ENCODE measurements around the gene CHRNB4.

The CHRNB4 gene

DNA sequence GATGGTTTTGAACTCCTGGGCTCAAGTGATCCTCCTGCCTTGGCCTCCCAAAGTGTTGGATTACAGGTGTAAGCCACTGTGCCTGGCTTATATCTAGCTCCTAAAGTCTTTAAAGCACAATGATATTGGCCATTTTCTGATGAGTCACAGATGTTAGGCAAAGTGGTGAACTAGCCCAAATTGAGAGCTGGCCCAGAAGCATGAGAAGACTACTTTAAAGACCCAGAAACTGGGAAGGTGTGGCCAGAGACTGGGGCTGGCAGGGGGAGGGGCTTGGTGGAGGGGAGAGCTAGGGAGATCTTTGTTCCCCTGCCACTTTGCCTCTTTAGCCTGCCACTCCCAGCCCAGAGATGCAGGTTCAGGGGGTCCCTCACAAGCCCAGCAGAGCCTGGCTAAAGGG, 41.8 kb downstream of the CHRNB4 start:
- no peak overlapping the region for H3K4ac ChIP-seq (ENCODE audit: low read depth in 1 of 2, low read length in 2 of 2)
- H2AFZ ChIP-seq (ENCODE audit: low read depth, low read length): no peak overlapping the region
- H2BK5ac ChIP-seq (ENCODE audit: low read depth, low read length, poor library complexity, severe bottlenecking): no peak overlapping the region
- DNase-seq: no peak
- H3K9me3 ChIP-seq (ENCODE audit: control insufficient read depth, low read length): no peaks in the 10 kb centered on the region
- peaks cover 0 to 12% of the 10 kb centered on the region in 2 experiments for H3K27me3 ChIP-seq (ENCODE audit: control insufficient read depth in 1 of 2, insufficient read depth in 1 of 2, low read length in 2 of 2)
- no peak overlapping the region for H4K91ac ChIP-seq (ENCODE audit: low read length)
- H3K36me3 ChIP-seq (ENCODE audit: control insufficient read depth in 1 of 2, insufficient read depth in 2 of 2, low read depth in 1 of 2, low read length in 2 of 2): no peaks in the 10 kb centered on the region
- no peak overlapping the region for H3K4me3 ChIP-seq (ENCODE audit: insufficient read depth in 1 of 2, low read depth in 1 of 2, low read length in 2 of 2)
- no peak overlapping the region for H2BK120ac ChIP-seq (ENCODE audit: low read depth, low read length)
- no peak overlapping the region for H3K14ac ChIP-seq (ENCODE audit: low read length in 2 of 2)
- no peak overlapping the region for H2BK12ac ChIP-seq (ENCODE audit: low read length in 2 of 2)
- H3K18ac ChIP-seq (ENCODE audit: low read depth in 1 of 2, low read length in 2 of 2): no peak overlapping the region
- H2BK15ac ChIP-seq (ENCODE audit: low read depth, poor library complexity, severe bottlenecking): no peak overlapping the region
- H4K8ac ChIP-seq (ENCODE audit: low read length): no peak overlapping the region
- H3K4me1 ChIP-seq (ENCODE audit: control insufficient read depth, insufficient read depth, low read depth, low read length): no peaks in the 10 kb centered on the region
- no peak overlapping the region for H3K9ac ChIP-seq (ENCODE audit: low read length)
- no peak overlapping the region for H3K27ac ChIP-seq (ENCODE audit: low read length, poor library complexity, severe bottlenecking)
- no peaks in the 10 kb centered on the region for H3K79me1 ChIP-seq (replicated peaks; ENCODE audit: low read length, poor library complexity, severe bottlenecking)
- H3K23ac ChIP-seq (ENCODE audit: low read length in 2 of 2): no peak overlapping the region
- H2AK5ac ChIP-seq (ENCODE audit: low read length, severe bottlenecking): no peak overlapping the region
- no peak overlapping the region for H3K4me2 ChIP-seq (ENCODE audit: low read length, poor library complexity, severe bottlenecking)

DNA sequence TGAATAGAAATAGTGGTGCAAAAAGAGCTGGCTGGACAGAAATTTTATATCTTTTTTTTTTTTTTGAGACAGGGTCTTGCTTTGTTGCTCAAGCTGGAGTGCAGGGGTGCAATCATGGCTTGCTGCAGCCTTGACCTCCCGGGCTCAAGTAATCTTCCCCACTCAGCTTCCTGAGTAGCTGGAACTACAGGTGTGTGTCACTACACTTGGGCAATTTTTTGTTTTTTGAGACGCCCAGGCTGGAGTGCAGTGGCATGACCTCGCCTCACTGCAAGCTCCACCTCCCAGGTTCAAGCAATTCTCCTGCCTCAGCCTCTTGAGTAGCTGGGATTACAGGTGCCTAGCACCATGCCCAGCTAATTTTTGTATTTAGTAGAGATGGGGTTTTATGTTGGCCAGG, 42.7 kb downstream of the CHRNB4 start:
- no peak overlapping the region for H2AK5ac ChIP-seq (ENCODE audit: low read length, severe bottlenecking)
- no peak overlapping the region for H4K91ac ChIP-seq (ENCODE audit: low read length)
- H3K4ac ChIP-seq (ENCODE audit: low read depth in 1 of 2, low read length in 2 of 2): no peak overlapping the region
- H3K4me2 ChIP-seq (ENCODE audit: low read length, poor library complexity, severe bottlenecking): no peak overlapping the region
- H2AFZ ChIP-seq (ENCODE audit: low read depth, low read length): no peak overlapping the region
- H3K27me3 ChIP-seq (ENCODE audit: control insufficient read depth in 1 of 2, insufficient read depth in 1 of 2, low read length in 2 of 2): peaks cover 0 to 7% of the 10 kb centered on the region in 2 experiments
- H3K18ac ChIP-seq (ENCODE audit: low read depth in 1 of 2, low read length in 2 of 2): no peak overlapping the region
- H3K23ac ChIP-seq (ENCODE audit: low read length in 2 of 2): no peak overlapping the region
- no peaks in the 10 kb centered on the region for H3K36me3 ChIP-seq (ENCODE audit: control insufficient read depth in 1 of 2, insufficient read depth in 2 of 2, low read depth in 1 of 2, low read length in 2 of 2)
- no peak overlapping the region for H2BK12ac ChIP-seq (ENCODE audit: low read length in 2 of 2)
- H3K9me3 ChIP-seq (ENCODE audit: control insufficient read depth, low read length): no peaks in the 10 kb centered on the region
- H3K14ac ChIP-seq (ENCODE audit: low read length in 2 of 2): no peak overlapping the region
- no peak overlapping the region for H2BK5ac ChIP-seq (ENCODE audit: low read depth, low read length, poor library complexity, severe bottlenecking)
- no peaks in the 10 kb centered on the region for H3K4me1 ChIP-seq (ENCODE audit: control insufficient read depth, insufficient read depth, low read depth, low read length)
- no peak overlapping the region for H3K9ac ChIP-seq (ENCODE audit: low read length)
- DNase-seq: no peak
- no peaks in the 10 kb centered on the region for H3K79me1 ChIP-seq (replicated peaks; ENCODE audit: low read length, poor library complexity, severe bottlenecking)
- H3K4me3 ChIP-seq (ENCODE audit: insufficient read depth in 1 of 2, low read depth in 1 of 2, low read length in 2 of 2): no peak overlapping the region
- H3K27ac ChIP-seq (ENCODE audit: low read length, poor library complexity, severe bottlenecking): no peak overlapping the region
- 97% methylated on average over 3 of the region's 3 CpGs for WGBS
- H4K8ac ChIP-seq (ENCODE audit: low read length): no peak overlapping the region
- H2BK120ac ChIP-seq (ENCODE audit: low read depth, low read length): no peak overlapping the region
- no peak overlapping the region for H2BK15ac ChIP-seq (ENCODE audit: low read depth, poor library complexity, severe bottlenecking)

DNA sequence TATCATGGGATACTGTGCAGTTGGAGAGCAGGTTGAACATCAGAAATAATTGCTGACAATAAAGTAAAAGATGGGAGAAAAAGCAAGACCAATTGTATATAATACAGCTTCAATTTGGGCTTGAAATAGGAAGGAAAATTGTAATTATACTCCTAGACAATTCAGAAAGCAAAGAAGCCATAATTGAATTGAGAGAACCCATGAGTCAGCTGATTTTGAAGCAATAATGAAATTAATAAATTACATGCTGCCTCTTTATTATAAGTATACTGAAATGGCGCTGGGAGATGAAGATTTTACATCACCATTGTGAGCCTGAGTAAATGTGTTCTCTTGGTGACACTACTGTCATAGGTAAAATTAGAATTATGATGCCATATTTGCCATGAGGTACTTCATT, 43.4 kb downstream of the CHRNB4 start:
- H3K27ac ChIP-seq (ENCODE audit: low read length, poor library complexity, severe bottlenecking): no peak overlapping the region
- H2AFZ ChIP-seq (ENCODE audit: low read depth, low read length): no peak overlapping the region
- H2BK12ac ChIP-seq (ENCODE audit: low read length in 2 of 2): no peak overlapping the region
- H3K4me2 ChIP-seq (ENCODE audit: low read length, poor library complexity, severe bottlenecking): no peak overlapping the region
- H3K9ac ChIP-seq (ENCODE audit: low read length): no peak overlapping the region
- H3K18ac ChIP-seq (ENCODE audit: low read depth in 1 of 2, low read length in 2 of 2): no peak overlapping the region
- no peak overlapping the region for H4K91ac ChIP-seq (ENCODE audit: low read length)
- H3K9me3 ChIP-seq (ENCODE audit: control insufficient read depth, low read length): no peaks in the 10 kb centered on the region
- H3K36me3 ChIP-seq (ENCODE audit: control insufficient read depth in 1 of 2, insufficient read depth in 2 of 2, low read depth in 1 of 2, low read length in 2 of 2): no peaks in the 10 kb centered on the region
- H2BK15ac ChIP-seq (ENCODE audit: low read depth, poor library complexity, severe bottlenecking): no peak overlapping the region
- H3K23ac ChIP-seq (ENCODE audit: low read length in 2 of 2): no peak overlapping the region
- no peaks in the 10 kb centered on the region for H3K27me3 ChIP-seq (ENCODE audit: control insufficient read depth in 1 of 2, insufficient read depth in 1 of 2, low read length in 2 of 2)
- no peaks in the 10 kb centered on the region for H3K79me1 ChIP-seq (replicated peaks; ENCODE audit: low read length, poor library complexity, severe bottlenecking)
- 100% methylated on average over 1 of the region's 1 CpG for WGBS
- no peak overlapping the region for H2BK120ac ChIP-seq (ENCODE audit: low read depth, low read length)
- no peak overlapping the region for H3K4me3 ChIP-seq (ENCODE audit: insufficient read depth in 1 of 2, low read depth in 1 of 2, low read length in 2 of 2)
- H2BK5ac ChIP-seq (ENCODE audit: low read depth, low read length, poor library complexity, severe bottlenecking): no peak overlapping the region
- DNase-seq: no peak
- no peak overlapping the region for H4K8ac ChIP-seq (ENCODE audit: low read length)
- no peaks in the 10 kb centered on the region for H3K4me1 ChIP-seq (ENCODE audit: control insufficient read depth, insufficient read depth, low read depth, low read length)
- H3K14ac ChIP-seq (ENCODE audit: low read length in 2 of 2): no peak overlapping the region
- no peak overlapping the region for H2AK5ac ChIP-seq (ENCODE audit: low read length, severe bottlenecking)
- H3K4ac ChIP-seq (ENCODE audit: low read depth in 1 of 2, low read length in 2 of 2): no peak overlapping the region

DNA sequence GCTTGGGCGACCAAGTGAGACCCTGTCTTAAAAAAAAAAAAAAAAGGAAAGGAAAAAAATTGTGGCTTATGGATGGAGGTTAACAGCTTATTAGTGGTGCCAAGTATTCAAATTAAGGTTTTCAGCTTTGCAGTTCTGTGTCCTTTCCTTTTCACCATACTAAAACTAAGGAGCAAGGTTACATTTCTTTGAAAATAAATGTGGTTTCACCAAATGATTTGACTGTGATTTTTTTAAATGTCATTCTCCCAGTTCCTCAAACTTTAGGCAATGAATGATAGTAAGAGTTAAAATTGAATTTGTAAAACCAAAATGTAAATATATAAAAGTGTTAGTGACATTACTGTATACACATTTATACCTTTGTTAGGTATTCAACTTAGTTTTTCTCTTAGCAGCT, 66.1 kb downstream of the CHRNB4 start:
- Histone ChIP-seq H3K9me3 (ENCODE audit: control insufficient read depth, low read length) (no peaks in the 10 kb centered on the region), H3K23ac (ENCODE audit: low read length in 2 of 2) (no peak overlapping the region), H2BK15ac (ENCODE audit: low read depth, poor library complexity, severe bottlenecking) (no peak overlapping the region), H3K36me3 (ENCODE audit: control insufficient read depth in 1 of 2, insufficient read depth in 2 of 2, low read depth in 1 of 2, low read length in 2 of 2) (no peaks in the 10 kb centered on the region), H3K79me1 (replicated peaks; ENCODE audit: low read length, poor library complexity, severe bottlenecking) (no peaks in the 10 kb centered on the region), H2AK5ac (ENCODE audit: low read length, severe bottlenecking) (no peak overlapping the region), H2AFZ (ENCODE audit: low read depth, low read length) (no peak overlapping the region), H4K8ac (ENCODE audit: low read length) (no peak overlapping the region), H3K9ac (ENCODE audit: low read length) (no peak overlapping the region), H2BK120ac (ENCODE audit: low read depth, low read length) (no peak overlapping the region), H3K4ac (ENCODE audit: low read depth in 1 of 2, low read length in 2 of 2) (no peak overlapping the region), H3K4me3 (ENCODE audit: insufficient read depth in 1 of 2, low read depth in 1 of 2, low read length in 2 of 2) (no peak overlapping the region), H3K27me3 (ENCODE audit: control insufficient read depth in 1 of 2, insufficient read depth in 1 of 2, low read length in 2 of 2) (no peaks in the 10 kb centered on the region), H3K27ac (ENCODE audit: low read length, poor library complexity, severe bottlenecking) (no peak overlapping the region), H2BK5ac (ENCODE audit: low read depth, low read length, poor library complexity, severe bottlenecking) (no peak overlapping the region), H3K4me2 (ENCODE audit: low read length, poor library complexity, severe bottlenecking) (no peak overlapping the region), H4K91ac (ENCODE audit: low read length) (no peak overlapping the region), H3K18ac (ENCODE audit: low read depth in 1 of 2, low read length in 2 of 2) (no peak overlapping the region), H3K4me1 (ENCODE audit: control insufficient read depth, insufficient read depth, low read depth, low read length) (no peaks in the 10 kb centered on the region), H2BK12ac (ENCODE audit: low read length in 2 of 2) (no peak overlapping the region), H3K14ac (ENCODE audit: low read length in 2 of 2) (no peak overlapping the region)
- 94% methylated on average over 1 of the region's 1 CpG for WGBS
- no peak for DNase-seq

All from mesenchymal stem cell (in vitro differentiated cells and primary cell).